ENCODE results near the gene TCTN3.

The TCTN3 gene

GRCh38 chr10:95655571-95656290 lies 38.0 kb downstream of the TCTN3 start:
- POLR2A ChIA-PET: no interaction called here
- TF ChIP-seq, protein P1, sequence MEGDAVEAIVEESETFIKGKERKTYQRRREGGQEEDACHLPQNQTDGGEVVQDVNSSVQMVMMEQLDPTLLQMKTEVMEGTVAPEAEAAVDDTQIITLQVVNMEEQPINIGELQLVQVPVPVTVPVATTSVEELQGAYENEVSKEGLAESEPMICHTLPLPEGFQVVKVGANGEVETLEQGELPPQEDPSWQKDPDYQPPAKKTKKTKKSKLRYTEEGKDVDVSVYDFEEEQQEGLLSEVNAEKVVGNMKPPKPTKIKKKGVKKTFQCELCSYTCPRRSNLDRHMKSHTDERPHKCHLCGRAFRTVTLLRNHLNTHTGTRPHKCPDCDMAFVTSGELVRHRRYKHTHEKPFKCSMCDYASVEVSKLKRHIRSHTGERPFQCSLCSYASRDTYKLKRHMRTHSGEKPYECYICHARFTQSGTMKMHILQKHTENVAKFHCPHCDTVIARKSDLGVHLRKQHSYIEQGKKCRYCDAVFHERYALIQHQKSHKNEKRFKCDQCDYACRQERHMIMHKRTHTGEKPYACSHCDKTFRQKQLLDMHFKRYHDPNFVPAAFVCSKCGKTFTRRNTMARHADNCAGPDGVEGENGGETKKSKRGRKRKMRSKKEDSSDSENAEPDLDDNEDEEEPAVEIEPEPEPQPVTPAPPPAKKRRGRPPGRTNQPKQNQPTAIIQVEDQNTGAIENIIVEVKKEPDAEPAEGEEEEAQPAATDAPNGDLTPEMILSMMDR (IDR thresholded peaks at IDR 0.05; ENCODE audit: insufficient read depth, low read length, missing control alignments): no peak
- peak overlapping the region; percentile 82 for H3K4me3 ChIP-seq (ENCODE audit: low read depth, low read length)
- no peak for DNase-seq (ENCODE audit: low read depth, low spot score)
- CTCF ChIA-PET: interaction anchor here (1.4 to 2.3 kb wide), 2 partner anchors 38 to 209 kb away, joined by 3 to 9 read pairs; partner anchors contain the start of gene TCTN3

DNA sequence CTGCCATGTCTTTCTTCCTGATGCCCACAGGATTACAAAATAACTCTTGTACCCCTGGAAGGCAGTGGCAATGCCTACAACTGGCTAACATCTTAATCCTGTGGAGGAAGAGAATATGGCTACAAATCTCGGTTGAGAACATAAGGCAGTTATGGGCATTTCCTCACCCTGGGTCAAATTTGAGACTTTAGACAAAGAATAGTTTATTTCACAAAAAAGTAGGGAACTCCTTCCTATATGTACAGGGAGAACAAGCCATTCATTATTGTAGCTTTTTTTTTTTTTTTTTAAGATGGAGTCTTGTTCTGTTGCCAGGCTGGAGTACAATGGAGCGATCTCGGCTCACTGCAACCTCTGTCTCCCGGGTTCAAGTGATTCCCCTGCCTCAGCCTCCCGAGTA lies 39.8 kb downstream of the TCTN3 start:
- DNase-seq (ENCODE audit: low read depth, low spot score): no peak
- ChIA-PET POLR2A (no interaction called here), CTCF (interaction anchor here (2.3 kb wide), 1 partner anchor 40 kb away, joined by 9 read pairs; the partner anchor contains the start of gene TCTN3)
- TF ChIP-seq, protein P1 (IDR thresholded peaks at IDR 0.05; ENCODE audit: insufficient read depth, low read length, missing control alignments): no peak
- no peak overlapping the region for H3K4me3 ChIP-seq (ENCODE audit: low read depth, low read length)

GRCh38 chr10:95651346-95652060 lies 42.2 kb downstream of the TCTN3 start:
- H3K4me3 ChIP-seq (ENCODE audit: low read depth, low read length): no peak overlapping the region
- peak; percentile 59 for DNase-seq (ENCODE audit: low read depth, low spot score)
- TF ChIP-seq, protein P1 (IDR thresholded peaks at IDR 0.05; ENCODE audit: insufficient read depth, low read length, missing control alignments): no peak
- ChIA-PET CTCF (interaction anchor here (2.2 kb wide), 1 partner anchor 42 kb away, joined by 11 read pairs; the partner anchor contains the start of gene TCTN3), POLR2A (no interaction called here)

GRCh38 chr10:95650232-95650631 lies 43.5 kb downstream of the TCTN3 start:
- CTCF ChIA-PET: interaction anchor here (1.2 kb wide), 1 partner anchor 215 kb away, joined by 3 read pairs; no protein-coding TSS in a partner anchor
- POLR2A ChIA-PET: no interaction called here
- TF ChIP-seq, protein P1 (IDR thresholded peaks at IDR 0.05; ENCODE audit: insufficient read depth, low read length, missing control alignments): no peak
- no peak overlapping the region for H3K4me3 ChIP-seq (ENCODE audit: low read depth, low read length)
- no peak for DNase-seq (ENCODE audit: low read depth, low spot score)

DNA sequence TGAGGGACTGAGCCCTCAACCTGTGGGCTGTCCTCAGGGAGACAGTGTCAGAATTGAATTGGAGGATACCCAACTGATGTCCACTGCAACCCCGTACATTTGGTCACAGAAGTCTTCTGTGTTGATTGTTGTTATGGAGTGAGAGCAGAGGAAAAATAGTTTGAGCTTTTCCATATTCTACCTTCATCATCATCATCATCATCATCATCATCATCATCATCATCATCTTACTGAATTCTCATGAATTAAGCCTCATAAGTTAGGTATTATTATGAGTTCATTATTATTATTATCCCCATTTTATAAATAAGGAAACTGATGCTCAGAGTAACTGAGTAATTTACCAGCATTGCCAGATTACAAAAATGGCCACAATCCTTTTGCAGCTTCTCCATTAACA lies 45.6 kb downstream of the TCTN3 start:
- POLR2A ChIA-PET: no interaction called here
- H3K4me3 ChIP-seq (ENCODE audit: low read depth, low read length): no peak overlapping the region
- CTCF ChIA-PET: no interaction called here
- DNase-seq (ENCODE audit: low read depth, low spot score): no peak
- TF ChIP-seq, protein P1 (IDR thresholded peaks at IDR 0.05; ENCODE audit: insufficient read depth, low read length, missing control alignments): no peak

DNA sequence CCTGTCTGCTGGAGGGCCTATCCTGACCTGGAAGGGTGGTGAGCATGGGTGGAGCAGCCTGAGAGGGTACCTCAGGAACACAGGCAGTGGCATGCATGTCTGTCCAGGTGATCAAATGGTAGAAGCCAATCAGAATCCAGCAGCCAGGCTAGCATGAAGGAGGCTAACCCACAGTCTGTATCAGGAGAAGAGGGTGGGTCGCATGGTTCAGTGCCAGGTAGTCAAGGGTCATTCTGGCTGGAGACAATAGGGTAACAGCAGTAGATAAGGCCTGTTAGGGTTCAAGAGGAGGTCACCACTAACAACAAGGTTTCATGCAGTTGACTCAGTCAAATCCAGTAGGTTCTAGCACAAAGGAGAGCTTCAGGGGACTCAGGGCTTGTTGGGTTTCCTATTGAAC lies 47.6 kb downstream of the TCTN3 start:
- POLR2A ChIA-PET: no interaction called here
- DNase-seq (ENCODE audit: low read depth, low spot score): no peak
- TF ChIP-seq, protein P1 (IDR thresholded peaks at IDR 0.05; ENCODE audit: insufficient read depth, low read length, missing control alignments): no peak
- CTCF ChIA-PET: no interaction called here
- no peak overlapping the region for H3K4me3 ChIP-seq (ENCODE audit: low read depth, low read length)
